GM12874 (cell line): ENCODE data around the gene ATP6V1F.

Experiments
- TF ChIP-seq, protein P1 (sequence below): IDR thresholded peaks from 2 replicates; pipeline ENCODE4 v1.5.1; 2011; ENCODE audit warnings: low read depth, mild to moderate bottlenecking, control low read depth, low read length, moderate library complexity; ENCODE audit not compliant: insufficient read depth

Gene ATP6V1F

DNA sequence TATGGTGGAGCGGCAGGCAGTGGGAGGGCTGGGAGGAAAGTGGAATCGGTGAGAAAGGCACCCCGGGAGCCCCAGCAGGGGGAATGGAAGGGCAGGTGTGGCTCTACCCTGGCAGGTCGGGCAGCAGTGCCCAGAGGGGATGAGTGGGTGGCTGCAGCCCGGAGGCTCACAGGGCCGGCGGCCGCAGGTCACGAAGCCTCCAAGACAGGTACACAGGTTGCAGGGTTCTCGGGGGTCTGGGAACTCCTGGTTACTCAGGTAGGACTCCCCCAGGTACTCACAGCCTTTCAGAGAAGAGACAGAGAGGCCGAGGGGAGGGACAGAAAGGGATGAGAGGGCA lies 26.1 kb downstream of the ATP6V1F start:
- TF ChIP-seq, protein P1, sequence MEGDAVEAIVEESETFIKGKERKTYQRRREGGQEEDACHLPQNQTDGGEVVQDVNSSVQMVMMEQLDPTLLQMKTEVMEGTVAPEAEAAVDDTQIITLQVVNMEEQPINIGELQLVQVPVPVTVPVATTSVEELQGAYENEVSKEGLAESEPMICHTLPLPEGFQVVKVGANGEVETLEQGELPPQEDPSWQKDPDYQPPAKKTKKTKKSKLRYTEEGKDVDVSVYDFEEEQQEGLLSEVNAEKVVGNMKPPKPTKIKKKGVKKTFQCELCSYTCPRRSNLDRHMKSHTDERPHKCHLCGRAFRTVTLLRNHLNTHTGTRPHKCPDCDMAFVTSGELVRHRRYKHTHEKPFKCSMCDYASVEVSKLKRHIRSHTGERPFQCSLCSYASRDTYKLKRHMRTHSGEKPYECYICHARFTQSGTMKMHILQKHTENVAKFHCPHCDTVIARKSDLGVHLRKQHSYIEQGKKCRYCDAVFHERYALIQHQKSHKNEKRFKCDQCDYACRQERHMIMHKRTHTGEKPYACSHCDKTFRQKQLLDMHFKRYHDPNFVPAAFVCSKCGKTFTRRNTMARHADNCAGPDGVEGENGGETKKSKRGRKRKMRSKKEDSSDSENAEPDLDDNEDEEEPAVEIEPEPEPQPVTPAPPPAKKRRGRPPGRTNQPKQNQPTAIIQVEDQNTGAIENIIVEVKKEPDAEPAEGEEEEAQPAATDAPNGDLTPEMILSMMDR, result no peak

DNA sequence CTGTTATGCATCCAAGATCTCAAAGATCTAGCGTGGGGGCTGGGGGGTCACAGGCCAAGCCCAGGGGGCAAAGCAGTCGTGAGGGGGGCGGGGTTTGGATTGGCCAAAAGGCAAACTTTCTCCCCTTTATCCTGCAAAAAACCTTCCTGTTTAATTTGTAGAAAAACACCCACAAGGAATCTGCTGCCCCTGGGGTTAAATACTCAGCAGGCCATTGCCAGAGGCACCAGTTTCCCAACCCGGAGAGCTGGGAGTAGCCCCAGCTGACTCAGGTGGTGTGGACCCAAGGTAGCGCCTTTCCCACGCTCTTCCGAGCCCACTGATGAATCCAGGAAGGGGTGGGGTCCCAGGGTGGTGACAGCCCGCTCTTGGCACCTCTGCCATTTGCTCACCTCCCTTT lies 26.5 kb downstream of the ATP6V1F start:
- TF ChIP-seq, protein P1, result no peak

DNA sequence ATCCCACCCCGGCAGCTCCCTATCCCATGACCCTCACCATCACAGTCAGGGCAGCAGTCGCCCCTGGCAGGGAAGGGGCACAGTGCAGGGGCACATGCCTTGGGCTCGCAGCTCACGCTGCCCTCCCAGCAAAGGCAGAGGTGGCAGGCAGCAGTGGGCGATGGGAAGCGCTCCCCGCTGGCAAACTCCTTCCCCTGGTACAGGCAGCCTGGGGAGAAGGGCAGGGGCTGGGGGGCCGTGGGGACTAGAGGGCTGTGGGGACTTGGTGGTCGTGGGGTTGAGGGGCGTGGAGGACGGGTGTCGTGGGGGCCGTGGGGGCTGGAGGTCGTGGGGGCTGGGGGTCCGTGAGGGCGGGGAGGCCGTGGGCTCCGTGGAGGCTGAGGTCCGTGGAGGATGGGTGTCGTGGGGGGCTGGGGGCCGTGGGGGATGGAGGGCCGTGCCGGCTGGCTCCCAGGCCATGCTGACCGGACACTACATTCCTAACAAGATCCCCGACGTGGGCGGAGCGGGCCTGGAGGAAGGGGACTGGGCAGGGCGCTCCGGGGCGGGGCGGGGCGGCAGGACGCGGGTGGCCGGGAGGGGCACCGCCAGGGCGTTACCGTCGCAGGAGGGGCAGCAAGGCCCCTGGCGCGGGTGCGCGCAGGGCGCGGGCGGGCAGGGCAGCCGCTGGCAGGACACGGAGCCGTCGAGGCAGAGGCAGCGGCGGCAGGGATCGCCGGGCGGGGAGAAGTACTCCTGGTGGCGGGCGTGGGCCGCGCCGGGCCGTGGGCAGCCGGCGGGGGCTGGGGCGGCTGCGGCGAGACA lies 27.9 kb downstream of the ATP6V1F start:
- TF ChIP-seq, protein P1, result no peak

DNA sequence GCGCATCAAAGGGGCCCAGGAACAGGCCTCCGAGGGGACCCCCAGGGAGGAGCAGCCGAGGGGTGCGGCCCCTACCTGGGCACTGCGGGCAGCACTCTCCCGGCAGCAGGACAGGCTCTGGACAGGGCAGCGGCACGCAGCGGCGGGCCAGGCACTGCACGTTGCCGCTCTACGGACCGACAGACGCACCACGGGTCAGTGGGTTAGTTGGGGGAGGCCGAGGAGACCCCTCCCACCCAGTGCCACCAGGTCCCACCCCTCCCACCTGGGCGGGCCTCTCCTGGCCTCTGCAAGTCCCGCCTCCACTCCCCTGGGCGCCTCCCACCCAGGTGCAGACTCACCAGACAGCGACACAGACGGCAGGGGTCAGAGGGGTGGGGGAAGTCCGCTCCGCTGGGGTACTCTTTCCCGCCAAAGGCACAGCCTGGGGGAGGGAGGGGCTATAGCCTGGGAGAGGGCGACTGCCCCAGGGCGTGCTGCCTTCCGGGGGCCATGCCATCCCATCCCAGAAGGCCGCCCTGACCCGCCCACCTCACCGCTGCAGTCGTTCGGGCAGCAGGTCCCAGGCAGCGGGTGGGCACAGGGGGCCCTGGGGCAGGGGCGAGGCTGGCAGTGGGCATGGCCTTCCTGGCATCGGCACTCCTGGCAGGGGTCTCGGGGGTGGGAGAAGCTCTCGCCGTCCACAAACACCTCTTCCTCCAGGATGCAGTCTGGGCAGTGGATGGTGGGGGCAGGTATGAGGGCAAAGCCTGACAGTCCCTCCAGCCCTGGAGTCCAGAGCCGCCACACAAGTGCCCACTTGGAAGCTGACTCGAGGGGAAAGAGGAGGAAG lies 28.7 kb downstream of the ATP6V1F start:
- TF ChIP-seq, protein P1, result no peak

DNA sequence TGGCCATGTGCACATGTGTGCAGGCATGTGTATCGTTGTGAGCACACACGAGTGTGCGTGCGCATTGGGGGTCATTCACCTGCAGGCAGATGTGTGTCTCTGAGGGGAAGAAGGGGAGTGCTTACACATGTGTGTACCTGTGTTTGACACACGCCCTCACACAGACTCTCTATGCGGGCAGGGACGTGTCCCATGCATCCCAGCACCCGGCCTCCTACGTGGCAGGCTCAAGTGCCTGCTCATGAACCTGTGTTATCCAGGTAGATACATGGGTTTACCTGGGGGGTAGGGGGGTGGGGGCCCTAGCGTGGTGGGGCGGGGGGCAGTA lies 29.2 kb downstream of the ATP6V1F start:
- TF ChIP-seq, protein P1, result no peak

DNA sequence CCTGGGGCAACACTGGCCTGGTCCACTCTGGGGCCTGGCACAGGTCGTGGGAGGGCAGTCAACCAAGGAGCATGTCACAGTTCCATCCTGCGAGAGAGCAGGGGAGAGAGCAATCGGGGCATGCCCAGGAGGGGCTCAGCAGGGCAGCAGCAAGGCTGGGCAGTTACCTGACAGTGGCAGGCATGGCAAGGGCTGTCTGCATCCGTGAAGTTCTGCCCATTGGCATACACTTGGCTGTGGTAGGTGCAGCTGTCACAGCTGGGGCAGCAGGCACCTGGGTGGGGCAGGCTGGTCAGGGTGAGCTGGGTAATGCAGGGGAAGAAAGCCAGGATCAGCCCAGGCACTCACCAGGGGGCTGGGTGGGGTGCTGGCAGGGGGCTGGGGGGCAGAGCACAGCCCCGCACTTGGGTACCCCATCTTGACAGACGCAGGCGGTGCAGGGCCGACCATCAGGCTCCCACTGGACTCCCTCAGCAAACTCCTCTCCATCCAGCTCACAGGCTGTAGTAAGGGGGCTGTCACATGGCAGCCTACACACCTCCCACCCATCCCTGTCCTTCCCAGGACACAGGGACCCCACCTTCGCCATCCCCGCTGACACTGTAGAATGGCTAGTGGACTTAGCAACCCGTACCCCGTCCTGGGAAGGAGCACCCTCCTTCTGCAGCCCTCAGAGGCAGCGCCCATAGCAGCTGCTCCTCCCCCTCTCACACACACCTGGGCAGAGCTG lies 30.0 kb downstream of the ATP6V1F start:
- TF ChIP-seq, protein P1, result no peak
